Nephron progenitor cell (in vitro differentiated cells): ENCODE results near the gene ZRANB2.

Experiments
- DNase-seq: peaks from one replicate; pipeline ENCODE4 v3.0.0; 2021
- H3K27ac Mint-ChIP-seq: 2 replicates; pipeline ENCODE4 v1.8.0; 2021; ENCODE audit warnings: mild to moderate bottlenecking, moderate library complexity, mixed read lengths
- H3K27me3 Mint-ChIP-seq: 2 replicates; pipeline ENCODE4 v1.8.0; 2021; ENCODE audit warnings: mild to moderate bottlenecking, low read depth, mixed read lengths; ENCODE audit not compliant: poor library complexity
- H3K36me3 Mint-ChIP-seq: 2 replicates; pipeline ENCODE4 v1.8.0; 2021; ENCODE audit warnings: low read depth, mixed read lengths
- H3K4me1 Mint-ChIP-seq: 2 replicates; pipeline ENCODE4 v1.8.0; 2021; ENCODE audit warnings: mixed read lengths
- H3K4me3 Mint-ChIP-seq: 2 replicates; pipeline ENCODE4 v1.8.0; 2021; ENCODE audit warnings: mild to moderate bottlenecking, moderate library complexity, mixed read lengths
- H3K9me3 Mint-ChIP-seq: 2 replicates; pipeline ENCODE4 v1.8.0; 2021; ENCODE audit warnings: mild to moderate bottlenecking, moderate library complexity, mixed read lengths
- CTCF ChIP-seq: fragments of 200-600 bp; sonication (generic); IDR thresholded peaks from 2 replicates; pipeline ENCODE4 v1.5.0; 2021; ENCODE audit warnings: antibody characterized with exemption

Gene ZRANB2

GRCh38 chr1:71047635-71048607 lies 32.9 kb downstream of the ZRANB2 start, which contains the start of gene PTGER3:
TSS of gene PTGER3 (minus strand) at chr1:71047816. CDS start at chr1:71047577, 239 bp downstream.
- Mint-ChIP-seq H3K36me3 (no peaks in the 10 kb centered on the region), H3K27ac (no peak within 1 kb of the TSS), H3K27me3 (peaks cover 55% of the 10 kb centered on the region), H3K4me1 (peaks cover 2% of the 10 kb centered on the region), H3K9me3 (no peaks in the 10 kb centered on the region), H3K4me3 (peak within 1 kb of the TSS; percentile 79)
- TF ChIP-seq CTCF: no peak
- peak; percentile 89 for DNase-seq

GRCh38 chr1:71046891-71047634 lies 33.8 kb downstream of the ZRANB2 start:
- Mint-ChIP-seq H3K27ac (no peak overlapping the region), H3K9me3 (no peaks in the 10 kb centered on the region), H3K27me3 (peaks cover 55% of the 10 kb centered on the region), H3K4me3 (peak overlapping the region; percentile 79), H3K36me3 (no peaks in the 10 kb centered on the region), H3K4me1 (no peaks in the 10 kb centered on the region)
- no peak for DNase-seq
- TF ChIP-seq CTCF: no peak

- no peaks in the 10 kb centered on the region for H3K36me3 Mint-ChIP-seq
- no peak overlapping the region for H3K27ac Mint-ChIP-seq
- no peaks in the 10 kb centered on the region for H3K9me3 Mint-ChIP-seq
- peak overlapping the region; percentile 8 for H3K4me3 Mint-ChIP-seq
- no peak for DNase-seq
- H3K27me3 Mint-ChIP-seq: peaks cover 59% of the 10 kb centered on the region
- no peak for TF ChIP-seq CTCF
- no peaks in the 10 kb centered on the region for H3K4me1 Mint-ChIP-seq
Observed at GRCh38 chr1:71045463-71046028, 35.3 kb downstream of the ZRANB2 start.

GRCh38 chr1:71044833-71045232 lies 36.0 kb downstream of the ZRANB2 start:
- no peaks in the 10 kb centered on the region for H3K4me1 Mint-ChIP-seq
- no peak overlapping the region for H3K4me3 Mint-ChIP-seq
- H3K27ac Mint-ChIP-seq: no peak overlapping the region
- no peaks in the 10 kb centered on the region for H3K9me3 Mint-ChIP-seq
- no peak for DNase-seq
- TF ChIP-seq CTCF: no peak
- peaks cover 56% of the 10 kb centered on the region for H3K27me3 Mint-ChIP-seq
- no peaks in the 10 kb centered on the region for H3K36me3 Mint-ChIP-seq

- no peak for TF ChIP-seq CTCF
Observed at GRCh38 chr1:71043065-71043464, 37.8 kb downstream of the ZRANB2 start.

More at GRCh38 chr1:71043065-71043464, 37.8 kb downstream of the ZRANB2 start:
- Mint-ChIP-seq H3K4me3 (no peak overlapping the region), H3K27ac (no peak overlapping the region), H3K9me3 (no peaks in the 10 kb centered on the region), H3K27me3 (peaks cover 40% of the 10 kb centered on the region), H3K36me3 (no peaks in the 10 kb centered on the region), H3K4me1 (no peaks in the 10 kb centered on the region)
- DNase-seq: no peak
